B cell (primary cell): ENCODE results near the gene OR2W3. TPM values are rescaled to one million over a fixed set of nuclear protein-coding genes. Genes with fewer than 3 reads are reported as not detected.
A peak's percentile ranks its signal among the peaks of the same experiment; 100 is the strongest.

ENCODE experiments used
- ATAC-seq: fragments of 200-7000 bp; cut with Tn5 transposase; one replicate; pipeline ENCODE4 v1.10.0; 2021; ENCODE audit warnings: low read depth, mild to moderate bottlenecking, moderate number of reproducible peaks, moderate library complexity
- CTCF ChIA-PET: fragments of 350-600 bp; sonication (Branson Sonifier 250); formaldehyde crosslinking; loops from one replicate; lab custom pipeline; 2021; ENCODE audit warnings: antibody characterized with exemption, inconsistent platforms; lab: Charles Lee
- POLR2A ChIA-PET: fragments of 350-600 bp; sonication (Branson Sonifier 250); formaldehyde crosslinking; loops from one replicate; lab custom pipeline; 2021; ENCODE audit warnings: antibody characterized with exemption; lab: Charles Lee
- DNase-seq: peaks from one replicate; pipeline ENCODE4 v3.0.0; 2013
- H2AFZ ChIP-seq: 2 replicates; pipeline ENCODE4 v1.6.1; 2012; ENCODE audit warnings: mild to moderate bottlenecking, low read depth, low read length; ENCODE audit not compliant: insufficient read depth, poor library complexity, severe bottlenecking
- H3K27ac ChIP-seq, 2 donors: 1 replicate in 1 of 2; 2 replicates in 1 of 2; pipeline ENCODE4 v1.5.1; 2012 to 2013; ENCODE audit warnings: low read length in 2 of 2, mild to moderate bottlenecking in 2 of 2, moderate library complexity in 1 of 2
- H3K27me3 ChIP-seq, 4 experiments: fragments of 200-600 bp in 1 of 4; sonication (generic) in 1 of 4; replicated peaks in 1 of 4; 1 replicate in 2 of 4; 2 replicates in 2 of 4; pipeline versions ENCODE4 v1.6.1 to v1.7.0; 2013 to 2016; ENCODE audit warnings: low read length in 3 of 4, mild to moderate bottlenecking in 2 of 4, mixed read lengths in 1 of 4, moderate library complexity in 1 of 4; ENCODE audit not compliant: insufficient read depth in 4 of 4, control insufficient read depth in 3 of 4; ENCODE audit errors: control extremely low read depth in 1 of 4
- H3K36me3 ChIP-seq, 2 experiments: replicated peaks in 1 of 2; 1 replicate in 1 of 2; 2 replicates in 1 of 2; pipeline versions ENCODE4 v1.6.1 to v1.7.1; 2013; ENCODE audit warnings: low read length in 1 of 2; ENCODE audit not compliant: insufficient read depth in 2 of 2, control insufficient read depth in 1 of 2; ENCODE audit errors: control extremely low read depth in 1 of 2, extremely low read depth in 1 of 2
- H3K4me1 ChIP-seq, 2 donors: fragments of 200-600 bp in 1 of 2; sonication (generic) in 1 of 2; 1 replicate in 1 of 2; 2 replicates in 1 of 2; pipeline versions ENCODE4 v1.5.1 to v1.6.1; 2013 to 2017; ENCODE audit warnings: low read length in 2 of 2; ENCODE audit not compliant: control insufficient read depth in 2 of 2, insufficient read depth in 2 of 2
- H3K4me2 ChIP-seq: replicated peaks from 2 replicates; pipeline ENCODE3; 2012; ENCODE audit warnings: mild to moderate bottlenecking, low read depth, low read length; ENCODE audit not compliant: poor library complexity, severe bottlenecking
- H3K4me3 ChIP-seq, 5 experiments: fragments of 200-600 bp in 1 of 5; sonication (generic) in 1 of 5; 1 replicate in 3 of 5; 2 replicates in 2 of 5; pipeline versions ENCODE4 v1.5.1 to v1.7.0; 2011 to 2016; ENCODE audit warnings: low read length in 4 of 5, mild to moderate bottlenecking in 4 of 5, low read depth in 2 of 5, control low read depth in 1 of 5, moderate library complexity in 1 of 5; ENCODE audit not compliant: insufficient read depth in 1 of 5; ENCODE audit errors: control extremely low read depth in 1 of 5, extremely low read depth in 1 of 5
- H3K79me2 ChIP-seq: fragments of 200-600 bp; sonication (generic); one replicate; pipeline ENCODE4 v1.6.0; 2016; ENCODE audit warnings: low read length; ENCODE audit not compliant: control insufficient read depth, insufficient read depth
- H3K9ac ChIP-seq: fragments of 200-600 bp; sonication (generic); 2 replicates; pipeline ENCODE4 v1.6.1; 2017; ENCODE audit warnings: mild to moderate bottlenecking, low read length, moderate library complexity
- H3K9me3 ChIP-seq, 3 donors: one replicate each; pipeline versions ENCODE4 v1.6.1 to v1.7.1; 2013; ENCODE audit warnings: low read length in 2 of 3; ENCODE audit not compliant: control insufficient read depth in 2 of 3, insufficient read depth in 1 of 3; ENCODE audit errors: control extremely low read depth in 1 of 3
- H4K20me1 ChIP-seq: 2 replicates; pipeline ENCODE4 v1.6.0; 2012; ENCODE audit warnings: mild to moderate bottlenecking, low read length; ENCODE audit not compliant: insufficient read depth, control insufficient read depth, poor library complexity, severe bottlenecking
- H3K27ac Mint-ChIP-seq: one replicate; pipeline ENCODE4 v1.8.0; 2021; ENCODE audit warnings: mixed read lengths
- H3K27me3 Mint-ChIP-seq: one replicate; pipeline ENCODE4 v1.8.0; 2021; ENCODE audit warnings: mixed read lengths
- H3K4me1 Mint-ChIP-seq: one replicate; pipeline ENCODE4 v1.8.0; 2021; ENCODE audit warnings: mixed read lengths
- H3K4me3 Mint-ChIP-seq: one replicate; pipeline ENCODE4 v1.8.0; 2021; ENCODE audit warnings: mixed read lengths
- H3K9me3 Mint-ChIP-seq: one replicate; pipeline ENCODE4 v1.8.0; 2022; ENCODE audit warnings: mixed read lengths; ENCODE audit not compliant: insufficient read depth
- EZH2 ChIP-seq: IDR thresholded peaks from 2 replicates; pipeline ENCODE4 v1.6.1; 2012; ENCODE audit warnings: borderline replicate concordance, low read depth, mild to moderate bottlenecking, moderate library complexity, low read length; ENCODE audit not compliant: insufficient read depth, poor library complexity, severe bottlenecking
- WGBS: methylation state at CpG from one replicate; pipeline ENCODE4 v1.1.5; 2013; ENCODE audit warnings: missing lambda C conversion rate; ENCODE audit not compliant: insufficient coverage; 5-methylcytosine and 5-hydroxymethylcytosine counted together
- intact Hi-C: fragments of 100-400 bp; cut with micrococcal nuclease; formaldehyde crosslinking; loops from one replicate; pipeline ENCODE4 v1.10.0; 2022
- polyA plus RNA-seq: library from polyadenylated mRNA; depleted of rRNA; stranded (reverse); fragments of >200 nt; gene quantifications from 2 replicates; pipeline ENCODE4 v1.2.3, GENCODE V29; 2012
- total RNA-seq, 2 donors: library from RNA; stranded (reverse); fragments of 120-200 nt in 1 of 2; gene quantifications; 1 replicate in 1 of 2; 2 replicates in 1 of 2; pipeline versions ENCODE4 v1.2.3 to v1.2.4, GENCODE V29; 2013 to 2022
- TF ChIP-seq, protein P1 (sequence below): fragments of 200-600 bp; IDR thresholded peaks from one replicate; pipeline ENCODE4 v1.8.0; 2022; ENCODE audit warnings: antibody characterized with exemption, mild to moderate bottlenecking

Gene OR2W3
- total and polyA plus RNA-seq, 2 donors (not counting 1 experiment from before 2014, with no cell fraction given), result 2.5 TPM; not detected in 1

DNA sequence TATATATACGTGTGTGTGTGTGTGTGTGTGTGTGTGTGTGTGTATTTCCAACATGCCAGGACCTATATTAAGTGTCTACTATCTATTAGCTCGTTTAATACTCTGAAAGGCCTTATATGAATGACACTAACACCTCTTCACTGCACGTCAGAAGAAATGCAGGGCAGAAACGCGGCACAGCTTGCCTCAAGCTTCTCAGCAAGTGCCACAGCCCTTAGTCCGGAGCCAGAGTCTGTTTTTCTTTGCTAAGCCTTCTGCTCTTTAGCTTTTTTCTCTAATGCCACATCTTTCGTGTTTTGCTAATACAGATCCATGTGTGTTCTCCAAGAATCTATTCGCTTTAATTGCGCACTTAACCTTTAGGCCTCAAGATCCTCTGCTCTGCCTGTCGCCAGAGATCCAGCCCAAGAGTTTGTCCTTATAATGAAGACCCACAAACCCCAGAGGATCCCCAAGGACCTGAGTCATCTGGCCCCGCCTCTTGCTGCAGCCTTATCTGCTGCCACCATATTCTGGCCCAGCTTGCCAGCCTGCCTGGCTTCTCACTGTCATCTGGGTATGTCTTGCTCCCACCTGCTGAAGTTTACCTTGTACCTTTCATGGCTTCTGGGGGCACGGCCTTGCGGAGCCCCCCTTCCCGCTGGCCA is 40.4 kb upstream of the OR2W3 start:
- Mint-ChIP-seq H3K4me3 (no peak overlapping the region), H3K9me3 (no peaks in the 10 kb centered on the region), H3K4me1 (peaks cover 14% of the 10 kb centered on the region), H3K27me3 (peaks cover 34% of the 10 kb centered on the region), H3K27ac (no peak overlapping the region)
- H3K4me1 ChIP-seq, result peaks cover 4 to 8% of the 10 kb centered on the region in 2 donors
- H3K4me3 ChIP-seq, result no peak overlapping the region
- no peak overlapping the region for H3K9ac ChIP-seq
- DNase-seq (no peak), ATAC-seq (no peak)
- no peaks in the 10 kb centered on the region for H3K79me2 ChIP-seq
- no peak overlapping the region for H2AFZ ChIP-seq
- no peaks in the 10 kb centered on the region for H4K20me1 ChIP-seq
- CTCF ChIA-PET, result no interaction called here
- POLR2A ChIA-PET, result no interaction called here
- TF ChIP-seq EZH2, result no peak
- TF ChIP-seq, protein P1, sequence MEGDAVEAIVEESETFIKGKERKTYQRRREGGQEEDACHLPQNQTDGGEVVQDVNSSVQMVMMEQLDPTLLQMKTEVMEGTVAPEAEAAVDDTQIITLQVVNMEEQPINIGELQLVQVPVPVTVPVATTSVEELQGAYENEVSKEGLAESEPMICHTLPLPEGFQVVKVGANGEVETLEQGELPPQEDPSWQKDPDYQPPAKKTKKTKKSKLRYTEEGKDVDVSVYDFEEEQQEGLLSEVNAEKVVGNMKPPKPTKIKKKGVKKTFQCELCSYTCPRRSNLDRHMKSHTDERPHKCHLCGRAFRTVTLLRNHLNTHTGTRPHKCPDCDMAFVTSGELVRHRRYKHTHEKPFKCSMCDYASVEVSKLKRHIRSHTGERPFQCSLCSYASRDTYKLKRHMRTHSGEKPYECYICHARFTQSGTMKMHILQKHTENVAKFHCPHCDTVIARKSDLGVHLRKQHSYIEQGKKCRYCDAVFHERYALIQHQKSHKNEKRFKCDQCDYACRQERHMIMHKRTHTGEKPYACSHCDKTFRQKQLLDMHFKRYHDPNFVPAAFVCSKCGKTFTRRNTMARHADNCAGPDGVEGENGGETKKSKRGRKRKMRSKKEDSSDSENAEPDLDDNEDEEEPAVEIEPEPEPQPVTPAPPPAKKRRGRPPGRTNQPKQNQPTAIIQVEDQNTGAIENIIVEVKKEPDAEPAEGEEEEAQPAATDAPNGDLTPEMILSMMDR, result no peak
- H3K9me3 ChIP-seq, result peaks cover 0 to 6% (median 0%) of the 10 kb centered on the region in 3 donors
- no peak overlapping the region for H3K27ac ChIP-seq
- intact Hi-C loops, result no loop called here
- no peaks in the 10 kb centered on the region for H3K36me3 ChIP-seq
- peaks cover 0 to 7% (median 3%) of the 10 kb centered on the region in 4 experiments for H3K27me3 ChIP-seq
- no peak overlapping the region for H3K4me2 ChIP-seq
- WGBS, result 83% methylated on average over 12 of the region's 14 CpGs

DNA sequence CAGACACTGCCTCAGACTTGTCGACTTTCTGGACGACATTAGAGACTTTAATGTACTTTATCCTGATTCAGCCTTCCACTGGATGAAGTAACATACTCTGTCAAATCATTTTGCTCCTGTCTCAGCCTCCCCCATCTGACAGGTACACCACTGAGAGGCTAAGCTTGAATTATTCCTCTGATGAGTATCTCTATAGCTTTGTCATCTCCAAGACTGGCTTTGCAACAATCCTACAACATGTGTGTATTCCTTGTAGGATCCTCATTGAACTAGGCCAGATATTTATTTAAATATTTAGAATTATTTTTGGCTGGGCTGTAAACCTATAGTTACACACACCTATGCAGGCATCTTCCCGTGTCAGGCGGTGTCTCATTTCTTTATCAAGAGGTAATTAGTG is 39.5 kb upstream of the OR2W3 start:
- ATAC-seq, result no peak
- Mint-ChIP-seq H3K27ac (no peak overlapping the region), H3K9me3 (no peaks in the 10 kb centered on the region), H3K4me3 (peak overlapping the region; percentile 68), H3K4me1 (peaks cover 14% of the 10 kb centered on the region), H3K27me3 (peaks cover 36% of the 10 kb centered on the region)
- H3K9ac ChIP-seq, result no peak overlapping the region
- 93% methylated on average over 2 of the region's 4 CpGs for WGBS
- no peak overlapping the region for H3K27ac ChIP-seq
- no peaks in the 10 kb centered on the region for H4K20me1 ChIP-seq
- ChIA-PET POLR2A (no interaction called here), CTCF (no interaction called here)
- DNase-seq, result no peak
- H3K4me3 ChIP-seq, result no peak overlapping the region
- H2AFZ ChIP-seq, result no peak overlapping the region
- TF ChIP-seq, protein P1, result no peak
- TF ChIP-seq EZH2, result no peak
- intact Hi-C loops, result no loop called here
- H3K4me2 ChIP-seq, result no peak overlapping the region
- peaks cover 0 to 7% (median 3%) of the 10 kb centered on the region in 4 experiments for H3K27me3 ChIP-seq
- peaks cover 0 to 6% (median 0%) of the 10 kb centered on the region in 3 donors for H3K9me3 ChIP-seq
- peaks cover 4 to 8% of the 10 kb centered on the region in 2 donors for H3K4me1 ChIP-seq
- H3K36me3 ChIP-seq, result no peaks in the 10 kb centered on the region
- H3K79me2 ChIP-seq, result no peaks in the 10 kb centered on the region
